Caco-2 (cell line): ENCODE data around the gene CAP2. TPM values are rescaled to one million over a fixed set of nuclear protein-coding genes. Genes with fewer than 3 reads are reported as not detected.

ENCODE experiments used
- BruUV-seq: library from RNA; stranded (reverse); fragments of 400-500 nt; replicated peaks from 2 replicates; lab custom pipeline; 2021; lab: Mats Ljungman, UMichigan
- CTCF ChIA-PET: fragments of 300-600 bp; sonication (Branson Sonifier 250); formaldehyde crosslinking; loops from one replicate; lab custom pipeline; 2022; ENCODE audit warnings: antibody characterized with exemption; lab: Charles Lee
- POLR2A ChIA-PET: fragments of 300-600 bp; sonication (Branson Sonifier 250); formaldehyde crosslinking; loops from one replicate; lab custom pipeline; 2022; ENCODE audit warnings: antibody characterized with exemption; lab: Charles Lee
- DNase-seq, 2 experiments: peaks; one replicate each; pipeline versions ENCODE4 v3.0.0 to v3.0.0-alpha.2; 2020 to 2022
- H3K27me3 ChIP-seq: replicated peaks from 2 replicates; pipeline ENCODE4 v1.6.0; 2011; ENCODE audit warnings: low read length; ENCODE audit not compliant: control insufficient read depth, insufficient read depth
- H3K36me3 ChIP-seq: 2 replicates; pipeline ENCODE4 v1.5.1; 2011; ENCODE audit warnings: low read length; ENCODE audit not compliant: control insufficient read depth, insufficient read depth
- H3K4me1 ChIP-seq: fragments of 250-450 bp; sonication (Bioruptor Pico); 2 replicates; pipeline ENCODE4 v1.5.1; 2020; ENCODE audit warnings: mild to moderate bottlenecking
- H3K4me3 ChIP-seq: 2 replicates; pipeline ENCODE4 v1.5.1; 2011; ENCODE audit warnings: low read depth, mild to moderate bottlenecking, control low read depth, low read length
- H3K9me3 ChIP-seq: fragments of 250-450 bp; sonication (Bioruptor Pico); 2 replicates; pipeline ENCODE4 v1.5.1; 2020; ENCODE audit warnings: mild to moderate bottlenecking, moderate library complexity
- H3K27ac Mint-ChIP-seq: one replicate; pipeline ENCODE4 v1.8.0; 2022; ENCODE audit warnings: mixed read lengths; ENCODE audit not compliant: unreplicated experiment
- H3K27me3 Mint-ChIP-seq: one replicate; pipeline ENCODE4 v1.8.0; 2022; ENCODE audit warnings: mixed read lengths; ENCODE audit not compliant: insufficient read depth, unreplicated experiment
- H3K36me3 Mint-ChIP-seq: one replicate; pipeline ENCODE4 v1.8.0; 2022; ENCODE audit warnings: mild to moderate bottlenecking, mixed read lengths; ENCODE audit not compliant: insufficient read depth, unreplicated experiment
- H3K4me1 Mint-ChIP-seq: one replicate; pipeline ENCODE4 v1.8.0; 2022; ENCODE audit warnings: low read depth, mixed read lengths; ENCODE audit not compliant: unreplicated experiment
- H3K4me3 Mint-ChIP-seq: one replicate; pipeline ENCODE4 v1.8.0; 2022; ENCODE audit warnings: mild to moderate bottlenecking, moderate library complexity, mixed read lengths; ENCODE audit not compliant: unreplicated experiment
- H3K9me3 Mint-ChIP-seq: one replicate; pipeline ENCODE4 v1.8.0; 2022; ENCODE audit warnings: mixed read lengths; ENCODE audit not compliant: unreplicated experiment
- CTCF ChIP-seq, 2 experiments: fragments of 200-600 bp in 1 of 2; IDR thresholded peaks; 1 replicate in 1 of 2; 2 replicates in 1 of 2; pipeline versions ENCODE4 v1.5.1 to v1.8.0; 2011 to 2022; ENCODE audit warnings: antibody characterized with exemption in 1 of 2, control low read depth in 1 of 2, inconsistent platforms in 1 of 2, low read depth in 1 of 2, low read length in 1 of 2, mild to moderate bottlenecking in 1 of 2, moderate library complexity in 1 of 2; ENCODE audit not compliant: insufficient read depth in 1 of 2, severe bottlenecking in 1 of 2, unreplicated experiment in 1 of 2
- intact Hi-C: fragments of 100-400 bp; cut with micrococcal nuclease; formaldehyde crosslinking; loops from one replicate; pipeline ENCODE4 v1.10.0; 2022; ENCODE audit not compliant: unreplicated experiment
- total RNA-seq: library from RNA; stranded (reverse); gene quantifications from 2 replicates; pipeline ENCODE4 v1.2.3, GENCODE V29; 2022

The CAP2 gene
- total RNA-seq, 1 experiment from 2014 or later, result 8.9 TPM

GRCh38 chr6:17565399-17565798 lies 172.0 kb downstream of the CAP2 start:
- H3K4me1 ChIP-seq, result no peaks in the 10 kb centered on the region
- H3K4me1 Mint-ChIP-seq, result no peaks in the 10 kb centered on the region
- H3K27me3 Mint-ChIP-seq, result no peaks in the 10 kb centered on the region
- no peak overlapping the region for H3K4me3 ChIP-seq
- no peak overlapping the region for H3K27ac Mint-ChIP-seq
- H3K36me3 Mint-ChIP-seq, result no peaks in the 10 kb centered on the region
- intact Hi-C loops, result no loop called here
- H3K27me3 ChIP-seq, result no peaks in the 10 kb centered on the region
- no peak overlapping the region for H3K4me3 Mint-ChIP-seq
- H3K9me3 ChIP-seq, result peaks cover 24% of the 10 kb centered on the region
- no peak for TF ChIP-seq CTCF (IDR thresholded peaks at IDR 0.05; ENCODE audit: insufficient read depth in 1 of 2, low read depth in 1 of 2, low read length in 1 of 2, severe bottlenecking in 1 of 2, unreplicated experiment in 1 of 2)
- BruUV-seq, result no TSS peak
- no peak for DNase-seq
- H3K9me3 Mint-ChIP-seq, result peaks cover 9% of the 10 kb centered on the region
- CTCF ChIA-PET, result no interaction called here
- no peaks in the 10 kb centered on the region for H3K36me3 ChIP-seq
- POLR2A ChIA-PET, result no interaction called here

GRCh38 chr6:17574866-17575560 lies 181.6 kb downstream of the CAP2 start:
- ChIA-PET POLR2A (no interaction called here), CTCF (no interaction called here)
- no TSS peak for BruUV-seq
- intact Hi-C loops, result no loop called here
- Mint-ChIP-seq H3K4me3 (no peak overlapping the region), H3K27me3 (no peaks in the 10 kb centered on the region), H3K27ac (no peak overlapping the region), H3K9me3 (peaks cover 23% of the 10 kb centered on the region), H3K4me1 (no peaks in the 10 kb centered on the region), H3K36me3 (no peaks in the 10 kb centered on the region)
- no peaks in the 10 kb centered on the region for H3K4me1 ChIP-seq
- no peak overlapping the region for H3K4me3 ChIP-seq
- H3K27me3 ChIP-seq, result no peaks in the 10 kb centered on the region
- no peak for DNase-seq
- TF ChIP-seq CTCF (IDR thresholded peaks at IDR 0.05; ENCODE audit: insufficient read depth in 1 of 2, low read depth in 1 of 2, low read length in 1 of 2, severe bottlenecking in 1 of 2, unreplicated experiment in 1 of 2), result no peak
- H3K36me3 ChIP-seq, result no peaks in the 10 kb centered on the region
- peaks cover 7% of the 10 kb centered on the region; the same call in 1 of the 2 replicates for H3K9me3 ChIP-seq

- H3K36me3 ChIP-seq, result no peaks in the 10 kb centered on the region
- intact Hi-C loops, result no loop called here
- no peak overlapping the region for H3K27ac Mint-ChIP-seq
- no peak overlapping the region for H3K4me3 Mint-ChIP-seq
- DNase-seq, result no peak
- CTCF ChIA-PET, result no interaction called here
- H3K27me3 ChIP-seq, result no peaks in the 10 kb centered on the region
- H3K9me3 Mint-ChIP-seq, result peaks cover 23% of the 10 kb centered on the region
- H3K4me1 Mint-ChIP-seq, result no peaks in the 10 kb centered on the region
- H3K36me3 Mint-ChIP-seq, result peaks cover 9% of the 10 kb centered on the region
- BruUV-seq, result no TSS peak
- H3K9me3 ChIP-seq, result peaks cover 7% of the 10 kb centered on the region; the same call in 1 of the 2 replicates
- H3K4me1 ChIP-seq, result no peaks in the 10 kb centered on the region
- POLR2A ChIA-PET, result no interaction called here
- TF ChIP-seq CTCF (IDR thresholded peaks at IDR 0.05; ENCODE audit: insufficient read depth in 1 of 2, low read depth in 1 of 2, low read length in 1 of 2, severe bottlenecking in 1 of 2, unreplicated experiment in 1 of 2), result no peak
- H3K27me3 Mint-ChIP-seq, result no peaks in the 10 kb centered on the region
- no peak overlapping the region for H3K4me3 ChIP-seq
Measured at GRCh38 chr6:17577059-17577458, 183.7 kb downstream of the CAP2 start.
